LNCaP clone FGC (cell line): ENCODE measurements around the gene VPS13A.
A peak's percentile ranks its signal among the peaks of the same experiment; 100 is the strongest.

Source experiments
- DNase-seq: peaks from one replicate; pipeline ENCODE4 v3.0.0-alpha.2; 2011; ENCODE audit warnings: low read depth
- H3K4me3 ChIP-seq: 2 replicates; pipeline ENCODE4 v1.5.1; 2011; ENCODE audit warnings: mild to moderate bottlenecking, low read depth, low read length, control low read depth
- TF ChIP-seq, protein P1 (sequence below): IDR thresholded peaks from 2 replicates; pipeline ENCODE4 v1.5.1; 2012; ENCODE audit warnings: mild to moderate bottlenecking; ENCODE audit not compliant: control insufficient read depth, insufficient read depth; ENCODE audit errors: extremely low read depth

VPS13A gene

DNA sequence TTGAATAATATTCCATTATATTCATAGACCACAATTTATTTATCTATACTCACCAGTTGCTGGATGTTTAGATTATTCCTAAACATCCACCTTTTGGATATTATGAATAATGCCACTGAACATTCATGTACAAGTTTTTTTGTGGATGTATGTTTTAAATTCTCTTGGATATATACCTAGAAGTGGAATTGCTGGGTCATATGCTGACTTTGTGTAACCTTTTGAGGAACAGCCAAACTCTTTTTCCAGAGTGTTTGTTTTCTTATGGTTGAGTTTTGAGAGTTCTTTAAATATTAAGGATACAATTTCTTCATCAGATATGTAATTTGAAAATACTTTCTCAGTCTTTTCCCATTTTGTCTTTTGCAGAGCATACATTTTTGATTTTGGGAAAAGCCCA is 2.7 kb downstream of the VPS13A start:
- TF ChIP-seq, protein P1, sequence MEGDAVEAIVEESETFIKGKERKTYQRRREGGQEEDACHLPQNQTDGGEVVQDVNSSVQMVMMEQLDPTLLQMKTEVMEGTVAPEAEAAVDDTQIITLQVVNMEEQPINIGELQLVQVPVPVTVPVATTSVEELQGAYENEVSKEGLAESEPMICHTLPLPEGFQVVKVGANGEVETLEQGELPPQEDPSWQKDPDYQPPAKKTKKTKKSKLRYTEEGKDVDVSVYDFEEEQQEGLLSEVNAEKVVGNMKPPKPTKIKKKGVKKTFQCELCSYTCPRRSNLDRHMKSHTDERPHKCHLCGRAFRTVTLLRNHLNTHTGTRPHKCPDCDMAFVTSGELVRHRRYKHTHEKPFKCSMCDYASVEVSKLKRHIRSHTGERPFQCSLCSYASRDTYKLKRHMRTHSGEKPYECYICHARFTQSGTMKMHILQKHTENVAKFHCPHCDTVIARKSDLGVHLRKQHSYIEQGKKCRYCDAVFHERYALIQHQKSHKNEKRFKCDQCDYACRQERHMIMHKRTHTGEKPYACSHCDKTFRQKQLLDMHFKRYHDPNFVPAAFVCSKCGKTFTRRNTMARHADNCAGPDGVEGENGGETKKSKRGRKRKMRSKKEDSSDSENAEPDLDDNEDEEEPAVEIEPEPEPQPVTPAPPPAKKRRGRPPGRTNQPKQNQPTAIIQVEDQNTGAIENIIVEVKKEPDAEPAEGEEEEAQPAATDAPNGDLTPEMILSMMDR = no peak
- DNase-seq = no peak
- H3K4me3 ChIP-seq = peak overlapping the region; percentile 78

DNA sequence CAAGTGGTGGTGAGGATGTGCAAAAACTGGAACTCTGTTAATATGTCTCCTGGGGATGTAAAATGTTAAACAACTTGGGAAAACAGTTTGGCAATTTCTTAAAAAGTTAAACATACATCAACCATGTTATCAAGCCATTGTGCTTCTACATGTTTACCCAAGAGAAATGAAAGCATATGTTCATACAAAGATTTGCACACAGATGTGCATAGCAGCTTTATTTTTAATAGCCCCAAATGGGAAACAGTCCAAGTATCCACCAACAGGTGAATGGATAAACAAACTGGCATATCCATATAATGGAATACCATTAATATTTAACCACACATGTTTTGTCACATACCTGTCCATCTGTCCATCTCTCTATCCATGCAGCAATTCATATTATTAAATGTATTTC is 6.2 kb downstream of the VPS13A start:
- TF ChIP-seq, protein P1 = no peak
- DNase-seq = peak; percentile 56

DNA sequence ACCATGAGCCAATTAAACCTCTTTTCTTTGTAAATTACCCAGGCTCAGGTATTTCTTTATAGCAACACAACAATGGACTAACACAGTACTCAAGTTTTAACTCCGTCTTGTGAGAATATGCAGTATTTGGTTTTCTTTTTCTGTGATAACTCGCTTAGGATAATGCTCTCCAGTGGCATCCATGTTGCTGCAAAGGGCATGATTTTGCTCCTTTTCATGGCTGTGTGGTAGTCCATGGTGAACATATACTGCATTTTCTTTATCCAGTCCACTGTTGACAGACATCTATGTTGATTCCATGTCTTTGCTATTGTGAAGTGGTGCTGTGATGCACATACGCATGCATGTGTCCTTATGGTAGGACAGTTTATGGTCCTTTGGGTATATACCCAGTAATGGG is 10.9 kb downstream of the VPS13A start:
- H3K4me3 ChIP-seq = no peak overlapping the region
- no peak for DNase-seq
- TF ChIP-seq, protein P1 = no peak

More for the DNA sequence above, 6.2 kb downstream of the VPS13A start:
- H3K4me3 ChIP-seq = no peak overlapping the region

DNA sequence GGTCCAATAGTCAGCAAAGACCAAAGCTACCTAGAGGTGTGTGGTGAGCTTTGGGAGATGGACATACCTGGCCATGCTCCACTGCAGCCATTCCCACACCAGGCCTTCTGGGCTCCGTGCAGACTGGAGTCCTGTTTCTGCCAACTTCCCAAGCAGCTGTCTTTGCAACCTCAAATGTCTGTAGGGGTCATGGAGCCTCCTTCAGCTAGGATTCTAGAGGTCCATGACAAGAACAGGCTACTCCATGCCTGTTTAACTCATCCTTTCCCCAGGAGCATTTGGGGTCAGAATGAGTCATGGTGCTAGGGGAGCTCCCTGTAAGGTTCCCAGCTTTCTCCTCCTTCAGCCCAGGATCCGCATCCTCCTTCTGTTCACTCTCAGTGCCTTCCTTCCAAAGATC is 17.1 kb downstream of the VPS13A start:
- DNase-seq = no peak
- TF ChIP-seq, protein P1 = 0 out of 2 replicates have a peak, but pooled peaks have one; percentile 6
- no peak overlapping the region for H3K4me3 ChIP-seq

DNA sequence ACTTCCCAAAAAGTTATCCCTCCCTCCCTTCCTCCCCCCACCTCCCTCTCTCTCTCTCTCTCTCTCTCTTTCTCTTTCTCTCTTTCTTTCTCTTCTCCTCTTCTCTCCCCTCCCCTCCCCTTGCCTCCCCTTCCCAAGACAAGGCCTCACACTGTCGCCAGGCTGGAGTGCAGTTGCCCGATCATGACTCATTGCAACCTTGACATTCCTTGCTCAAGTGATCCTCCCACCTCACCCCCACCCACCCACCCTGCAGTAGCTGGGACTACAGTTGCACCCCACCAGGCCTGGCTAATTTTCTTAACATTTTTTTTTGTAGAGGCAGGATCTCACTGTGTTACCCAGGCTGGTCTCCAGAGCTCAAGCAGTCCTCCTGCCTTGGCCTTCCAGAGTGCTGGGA is 32.8 kb downstream of the VPS13A start:
- DNase-seq = no peak
- no peak overlapping the region for H3K4me3 ChIP-seq
- TF ChIP-seq, protein P1 = no peak

DNA sequence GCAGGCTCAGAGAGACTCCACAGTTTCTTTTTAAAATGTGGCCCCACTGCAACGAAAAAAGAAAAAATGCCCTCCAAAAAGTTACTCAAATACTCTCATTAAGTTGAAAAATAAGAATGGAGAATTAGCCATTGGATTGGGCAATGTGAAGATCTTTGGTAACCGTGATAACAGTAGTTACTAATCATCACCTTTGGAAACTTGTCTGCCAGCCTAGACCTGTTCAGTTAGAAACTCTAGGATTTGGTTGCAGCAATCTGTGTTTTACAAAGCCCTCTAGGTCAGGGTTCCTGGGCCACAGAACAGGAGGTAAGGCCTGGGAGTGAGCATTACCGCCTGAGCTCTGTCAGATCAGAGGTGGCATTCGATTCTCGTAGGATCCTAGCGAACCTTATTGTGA is 34.2 kb downstream of the VPS13A start:
- TF ChIP-seq, protein P1 = no peak
- DNase-seq = no peak

DNA sequence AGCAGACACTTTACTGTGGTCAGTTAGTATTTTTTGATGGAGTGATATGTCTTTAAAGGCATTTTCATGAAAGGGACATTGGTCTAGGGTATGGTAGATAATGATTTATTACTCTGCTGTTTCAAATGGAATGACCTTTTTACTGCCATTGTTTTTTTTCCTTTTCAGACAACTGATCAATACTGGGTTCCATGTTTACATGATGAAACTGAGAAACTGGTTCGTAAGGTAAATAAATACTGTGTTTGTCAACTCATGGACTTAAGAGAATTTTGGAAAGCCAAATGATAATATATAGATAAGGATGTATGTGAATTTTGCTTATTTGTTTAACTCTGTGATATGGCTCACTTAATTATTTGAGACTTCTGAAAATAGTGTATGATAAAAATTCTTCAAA is 35.5 kb downstream of the VPS13A start:
- no peak overlapping the region for H3K4me3 ChIP-seq
- TF ChIP-seq, protein P1 = no peak
- no peak for DNase-seq

More for the DNA sequence above, 34.2 kb downstream of the VPS13A start:
- H3K4me3 ChIP-seq = no peak overlapping the region
